Mesothelial cell of epicardium (in vitro differentiated cells): Measurements from ENCODE around the gene UNC5B. TPM values are rescaled to one million over a fixed set of nuclear protein-coding genes. Genes with fewer than 3 reads are reported as not detected.
A peak's percentile ranks its signal among the peaks of the same experiment; 100 is the strongest.

Experiments used
- DNase-seq, 2 experiments: peaks; one replicate each; pipeline ENCODE4 v3.0.0; 2021; ENCODE audit warnings: low spot score in 2 of 2; ENCODE audit not compliant: unreplicated experiment in 2 of 2
- H3K27ac Mint-ChIP-seq: 2 replicates; pipeline ENCODE4 v1.8.0; 2021; ENCODE audit warnings: mixed read lengths
- H3K27me3 Mint-ChIP-seq: 2 replicates; pipeline ENCODE4 v1.8.0; 2021; ENCODE audit warnings: low read depth, mixed read lengths
- H3K36me3 Mint-ChIP-seq: 2 replicates; pipeline ENCODE4 v1.8.0; 2021; ENCODE audit warnings: mixed read lengths
- H3K4me1 Mint-ChIP-seq: 2 replicates; pipeline ENCODE4 v1.8.0; 2021; ENCODE audit warnings: mixed read lengths
- H3K4me3 Mint-ChIP-seq: 2 replicates; pipeline ENCODE4 v1.8.0; 2021; ENCODE audit warnings: mild to moderate bottlenecking, moderate library complexity, mixed read lengths
- H3K9me3 Mint-ChIP-seq: 2 replicates; pipeline ENCODE4 v1.8.0; 2021; ENCODE audit warnings: mixed read lengths
- total RNA-seq: library from RNA; stranded (reverse); gene quantifications from 3 replicates; pipeline ENCODE4 v1.2.1, GENCODE V29; 2021
- TF ChIP-seq, protein P1 (sequence below): fragments of 200-600 bp; sonication (generic); IDR thresholded peaks from one replicate; pipeline ENCODE4 v1.5.0; 2021; ENCODE audit warnings: antibody characterized with exemption; ENCODE audit not compliant: unreplicated experiment

UNC5B gene
- total RNA-seq, 1 donor from 2014 or later, result 91.5 TPM

- DNase-seq, result no peak
- Mint-ChIP-seq H3K9me3 (no peaks in the 10 kb centered on the region), H3K36me3 (no peaks in the 10 kb centered on the region), H3K27ac (no peak overlapping the region), H3K4me1 (peaks cover 56% of the 10 kb centered on the region), H3K27me3 (no peaks in the 10 kb centered on the region), H3K4me3 (no peak overlapping the region)
- TF ChIP-seq, protein P1, sequence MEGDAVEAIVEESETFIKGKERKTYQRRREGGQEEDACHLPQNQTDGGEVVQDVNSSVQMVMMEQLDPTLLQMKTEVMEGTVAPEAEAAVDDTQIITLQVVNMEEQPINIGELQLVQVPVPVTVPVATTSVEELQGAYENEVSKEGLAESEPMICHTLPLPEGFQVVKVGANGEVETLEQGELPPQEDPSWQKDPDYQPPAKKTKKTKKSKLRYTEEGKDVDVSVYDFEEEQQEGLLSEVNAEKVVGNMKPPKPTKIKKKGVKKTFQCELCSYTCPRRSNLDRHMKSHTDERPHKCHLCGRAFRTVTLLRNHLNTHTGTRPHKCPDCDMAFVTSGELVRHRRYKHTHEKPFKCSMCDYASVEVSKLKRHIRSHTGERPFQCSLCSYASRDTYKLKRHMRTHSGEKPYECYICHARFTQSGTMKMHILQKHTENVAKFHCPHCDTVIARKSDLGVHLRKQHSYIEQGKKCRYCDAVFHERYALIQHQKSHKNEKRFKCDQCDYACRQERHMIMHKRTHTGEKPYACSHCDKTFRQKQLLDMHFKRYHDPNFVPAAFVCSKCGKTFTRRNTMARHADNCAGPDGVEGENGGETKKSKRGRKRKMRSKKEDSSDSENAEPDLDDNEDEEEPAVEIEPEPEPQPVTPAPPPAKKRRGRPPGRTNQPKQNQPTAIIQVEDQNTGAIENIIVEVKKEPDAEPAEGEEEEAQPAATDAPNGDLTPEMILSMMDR, result no peak
Measured at GRCh38 chr10:71257319-71257997, 45.1 kb downstream of the UNC5B start.

- TF ChIP-seq, protein P1, result no peak
- no peaks in the 10 kb centered on the region for H3K9me3 Mint-ChIP-seq
- peaks cover 56% of the 10 kb centered on the region for H3K4me1 Mint-ChIP-seq
- no peak overlapping the region for H3K4me3 Mint-ChIP-seq
- H3K27ac Mint-ChIP-seq, result no peak overlapping the region
- H3K27me3 Mint-ChIP-seq, result no peaks in the 10 kb centered on the region
- DNase-seq, result no peak
- H3K36me3 Mint-ChIP-seq, result no peaks in the 10 kb centered on the region
Measured at GRCh38 chr10:71258046-71258445, 45.7 kb downstream of the UNC5B start.

DNA sequence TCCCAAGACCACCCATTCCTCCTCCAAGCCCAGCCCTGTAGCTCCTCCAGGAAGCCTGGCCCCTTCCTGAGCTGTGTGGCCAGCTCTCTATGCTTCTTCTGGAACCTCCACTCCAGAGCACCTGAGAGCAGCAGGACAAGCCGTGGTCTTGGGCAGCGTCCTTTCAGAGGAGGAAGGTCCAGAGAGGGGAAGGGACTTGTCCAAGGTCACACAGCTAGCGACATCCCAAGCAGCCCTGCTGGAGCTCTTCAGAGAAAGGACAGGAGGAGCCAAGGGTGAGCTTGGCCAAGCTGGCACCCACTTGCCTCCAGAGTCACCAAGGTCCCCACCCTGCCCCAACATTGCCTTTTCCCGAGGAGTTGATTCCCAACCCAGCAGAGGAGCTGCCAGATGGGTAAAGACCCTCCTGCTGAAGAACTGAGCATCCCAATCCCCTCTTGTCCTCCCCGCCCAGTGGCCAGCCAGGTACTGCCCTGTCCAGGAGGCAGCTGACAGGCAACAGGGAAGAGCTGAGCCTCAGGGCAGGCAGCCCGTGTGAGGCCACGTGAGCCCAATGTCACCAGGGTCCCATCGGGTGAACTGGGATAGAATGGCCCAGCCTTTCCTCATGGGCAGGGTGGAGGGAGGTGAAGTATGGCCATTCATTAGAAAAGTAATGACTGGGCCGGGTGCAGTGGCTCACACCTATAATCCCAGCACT, 46.2 kb downstream of the UNC5B start:
- DNase-seq, result no peak
- Mint-ChIP-seq H3K36me3 (no peaks in the 10 kb centered on the region), H3K9me3 (no peaks in the 10 kb centered on the region), H3K4me1 (peaks cover 61% of the 10 kb centered on the region), H3K27me3 (no peaks in the 10 kb centered on the region), H3K27ac (peak overlapping the region; percentile 25), H3K4me3 (no peak overlapping the region)
- TF ChIP-seq, protein P1, result no peak

DNA sequence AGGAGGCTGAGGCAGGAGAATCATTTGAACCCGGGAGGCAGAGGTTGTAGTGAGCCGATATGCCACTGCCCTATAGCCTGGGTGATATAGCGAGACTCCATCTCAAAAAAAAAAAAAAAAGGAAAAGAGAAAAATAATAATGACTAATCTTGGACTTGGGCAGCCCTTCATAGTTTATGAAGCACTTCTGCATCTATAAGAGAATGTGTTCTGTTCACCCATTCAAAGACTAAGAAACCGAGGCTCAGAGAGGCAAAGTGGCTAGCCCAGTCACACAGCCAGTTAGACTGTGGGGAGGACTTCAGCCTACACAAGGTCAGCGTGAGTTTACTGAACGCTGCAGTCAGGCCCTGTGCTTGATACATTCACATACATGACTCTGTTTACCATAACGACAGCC, 46.9 kb downstream of the UNC5B start:
- Mint-ChIP-seq H3K9me3 (no peaks in the 10 kb centered on the region), H3K27me3 (no peaks in the 10 kb centered on the region), H3K36me3 (no peaks in the 10 kb centered on the region), H3K4me3 (no peak overlapping the region), H3K4me1 (peaks cover 65% of the 10 kb centered on the region), H3K27ac (peak overlapping the region; percentile 75)
- no peak for DNase-seq
- TF ChIP-seq, protein P1, result no peak

- DNase-seq, result no peak
- Mint-ChIP-seq H3K27me3 (no peaks in the 10 kb centered on the region), H3K9me3 (no peaks in the 10 kb centered on the region), H3K36me3 (no peaks in the 10 kb centered on the region), H3K4me1 (peaks cover 65% of the 10 kb centered on the region), H3K27ac (peak overlapping the region; percentile 75), H3K4me3 (no peak overlapping the region)
- TF ChIP-seq, protein P1, result no peak
Measured at GRCh38 chr10:71259815-71260501, 47.6 kb downstream of the UNC5B start.
